ENCODE data around the gene PAX7. TPM values are rescaled to one million over a fixed set of nuclear protein-coding genes. Genes with fewer than 3 reads are reported as not detected.
A peak's percentile ranks its signal among the peaks of the same experiment; 100 is the strongest.

The PAX7 gene
- total and polyA plus RNA-seq, 2 experiments from 2014 or later, result 0.03 TPM; not detected in 1

- peaks cover 84% of the 10 kb centered on the region for H3K4me1 Mint-ChIP-seq
- Histone ChIP-seq H3K27me3 (ENCODE audit: insufficient read depth) (peaks cover 90% of the 10 kb centered on the region), H3K9me2 (ENCODE audit: insufficient read depth) (no peaks in the 10 kb centered on the region), H2AFZ (no peak overlapping the region), H3K79me2 (replicated peaks; ENCODE audit: insufficient read depth) (no peaks in the 10 kb centered on the region), H4K20me1 (replicated peaks; ENCODE audit: insufficient read depth) (no peaks in the 10 kb centered on the region; the same call in 1 of the 2 replicates), H3K27ac (ENCODE audit: low read depth) (no peak overlapping the region), H3K4me2 (peak overlapping the region; percentile 83), H3K4me3 (peak overlapping the region; percentile 42; the same call in 1 of the 2 replicates), H3F3A (replicated peaks; ENCODE audit: low read depth) (peaks cover 18% of the 10 kb centered on the region), H3K36me3 (ENCODE audit: insufficient read depth) (no peaks in the 10 kb centered on the region; the same call in 1 of the 2 replicates), H3K4me1 (ENCODE audit: insufficient read depth) (peaks cover 80% of the 10 kb centered on the region)
- H3K4me3 Mint-ChIP-seq, result peak overlapping the region; percentile 56; the same call in 1 of the 3 replicates
- ATAC-seq (no peak), DNase-seq (ENCODE audit: low spot score) (no peak)
- peaks cover 3% of the 10 kb centered on the region; the same call in 1 of the 3 replicates for H3K36me3 Mint-ChIP-seq (ENCODE audit: low read depth)
- no peak overlapping the region for H3K27ac Mint-ChIP-seq
- peaks cover 88% of the 10 kb centered on the region for H3K27me3 Mint-ChIP-seq (ENCODE audit: insufficient read depth, low read depth, poor library complexity)
- no peak for TF ChIP-seq CTCF (conservative IDR thresholded peaks at IDR 0.05; ENCODE audit: low read depth in 2 of 2)
- TF ChIP-seq CREB1 (CRISPR knock-in tag; IDR thresholded peaks at IDR 0.05; ENCODE audit: low read depth), result no peak
- no peak for TF ChIP-seq REST (IDR thresholded peaks at IDR 0.05; ENCODE audit: unreplicated experiment)
- no peak for TF ChIP-seq ETS1 (IDR thresholded peaks at IDR 0.05)
- no peak for TF ChIP-seq ZNF331 (CRISPR knock-in tag; IDR thresholded peaks at IDR 0.05; ENCODE audit: low read depth)
- TF ChIP-seq JUNB (IDR thresholded peaks at IDR 0.05; ENCODE audit: unreplicated experiment), result no peak
- no peak for TF ChIP-seq ZNF114 (CRISPR knock-in tag; IDR thresholded peaks at IDR 0.05)
- no peak for TF ChIP-seq EZH2 (IDR thresholded peaks at IDR 0.05; ENCODE audit: low read depth, unreplicated experiment)
- no peak for TF ChIP-seq STAT1 (IDR thresholded peaks at IDR 0.05; ENCODE audit: unreplicated experiment)
- TF ChIP-seq ZNF462 (CRISPR knock-in tag; IDR thresholded peaks at IDR 0.05), result no peak
- no peak for TF ChIP-seq POLR2AphosphoS5 (IDR thresholded peaks at IDR 0.05; ENCODE audit: low read depth)
- no peak for TF ChIP-seq NANOG (IDR thresholded peaks at IDR 0.05; ENCODE audit: borderline replicate concordance)
- no peak for TF ChIP-seq EZH2phosphoT487 (IDR thresholded peaks at IDR 0.05; ENCODE audit: unreplicated experiment)
- H3K9me3 Mint-ChIP-seq, result peaks cover 9% of the 10 kb centered on the region; the same call in 2 of the 3 replicates
Measured at GRCh38 chr1:18652791-18653190, 22.1 kb downstream of the PAX7 start.
